Hepatic stellate cell (primary cell): ENCODE data around the gene MAGI2.

Source experiments
- DNase-seq: peaks from one replicate; pipeline ENCODE4 v3.0.0; 2011; ENCODE audit warnings: low spot score

The MAGI2 gene

GRCh38 chr7:78223598-78223997, 1229.9 kb downstream of the MAGI2 start:
- no peak for DNase-seq

GRCh38 chr7:78222001-78222751, 1231.3 kb downstream of the MAGI2 start:
- peak; percentile 24 for DNase-seq

- no peak for DNase-seq
Measured at GRCh38 chr7:78220754-78221153, 1232.7 kb downstream of the MAGI2 start.

DNA sequence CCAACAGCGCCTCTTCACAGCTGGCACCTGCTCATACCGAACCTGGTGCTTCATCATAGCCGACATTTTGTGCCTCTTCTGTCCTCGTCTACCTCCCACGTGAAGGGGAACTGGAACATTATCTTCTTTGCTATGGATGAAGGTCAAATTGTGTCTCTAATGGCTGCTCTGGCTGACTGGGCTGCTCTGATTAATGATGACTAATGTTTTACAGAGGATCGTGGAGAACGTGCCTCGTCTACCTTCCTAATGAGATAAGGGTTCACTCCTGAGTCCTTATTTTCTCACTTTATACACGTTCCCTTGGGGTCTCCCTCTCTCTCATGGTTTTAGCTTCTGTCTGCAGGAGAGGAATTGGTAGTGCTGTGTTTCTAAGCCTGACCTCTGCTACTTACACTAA, 1234.6 kb downstream of the MAGI2 start:
- no peak for DNase-seq

- no peak for DNase-seq
Measured at GRCh38 chr7:78218051-78218450, 1235.4 kb downstream of the MAGI2 start.

DNA sequence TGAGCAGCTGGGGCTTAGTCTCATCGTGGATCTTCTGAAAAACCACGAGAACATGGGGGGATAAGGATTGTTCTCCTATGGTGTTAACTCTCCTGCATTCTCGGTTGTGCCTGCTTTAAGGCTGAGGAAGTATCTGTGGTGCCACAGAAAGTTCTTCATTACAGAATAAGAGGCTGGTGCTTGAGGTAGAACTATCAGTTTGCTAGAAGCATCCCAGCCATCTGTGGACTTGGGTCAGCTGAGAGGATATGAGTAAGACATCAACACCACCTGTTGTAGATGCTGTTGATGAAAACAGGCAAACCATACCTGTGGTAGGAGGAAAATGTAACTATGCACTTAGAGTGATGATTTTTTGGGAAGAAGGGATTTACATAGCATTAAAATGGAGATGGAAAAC, 1238.3 kb downstream of the MAGI2 start:
- no peak for DNase-seq

GRCh38 chr7:78213402-78213801, 1240.1 kb downstream of the MAGI2 start:
- DNase-seq, result no peak

DNA sequence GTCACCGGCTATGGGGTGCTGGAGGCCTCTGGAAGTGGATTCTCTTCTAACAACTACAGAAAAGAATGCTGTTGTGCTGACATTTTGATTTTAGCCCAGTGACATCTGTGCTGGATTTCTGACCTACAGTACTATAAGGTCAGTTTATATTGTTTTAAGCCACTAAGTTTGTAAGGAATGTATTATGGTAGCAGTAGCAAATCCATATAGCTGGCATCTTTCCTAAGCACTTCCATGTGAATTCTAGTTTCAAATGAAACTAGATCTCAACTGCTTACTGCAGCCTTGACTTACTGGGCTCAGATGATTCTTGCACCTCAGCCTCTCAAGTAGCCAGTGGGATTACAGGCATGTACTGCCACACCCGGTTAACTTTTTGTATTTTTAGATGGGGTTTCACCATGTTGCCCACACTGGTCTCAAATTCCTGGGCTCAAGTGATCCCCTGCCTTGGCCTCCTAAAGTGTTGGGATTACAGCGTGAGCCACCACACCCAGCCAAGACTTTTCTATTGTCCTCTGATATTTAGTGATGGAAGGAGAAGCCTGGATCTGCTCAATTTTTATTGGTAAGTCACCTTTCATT, 1240.9 kb downstream of the MAGI2 start:
- no peak for DNase-seq

- no peak for DNase-seq
Measured at GRCh38 chr7:78207269-78207668, 1246.2 kb downstream of the MAGI2 start.

GRCh38 chr7:78206769-78207168, 1246.7 kb downstream of the MAGI2 start:
- DNase-seq, result no peak

DNA sequence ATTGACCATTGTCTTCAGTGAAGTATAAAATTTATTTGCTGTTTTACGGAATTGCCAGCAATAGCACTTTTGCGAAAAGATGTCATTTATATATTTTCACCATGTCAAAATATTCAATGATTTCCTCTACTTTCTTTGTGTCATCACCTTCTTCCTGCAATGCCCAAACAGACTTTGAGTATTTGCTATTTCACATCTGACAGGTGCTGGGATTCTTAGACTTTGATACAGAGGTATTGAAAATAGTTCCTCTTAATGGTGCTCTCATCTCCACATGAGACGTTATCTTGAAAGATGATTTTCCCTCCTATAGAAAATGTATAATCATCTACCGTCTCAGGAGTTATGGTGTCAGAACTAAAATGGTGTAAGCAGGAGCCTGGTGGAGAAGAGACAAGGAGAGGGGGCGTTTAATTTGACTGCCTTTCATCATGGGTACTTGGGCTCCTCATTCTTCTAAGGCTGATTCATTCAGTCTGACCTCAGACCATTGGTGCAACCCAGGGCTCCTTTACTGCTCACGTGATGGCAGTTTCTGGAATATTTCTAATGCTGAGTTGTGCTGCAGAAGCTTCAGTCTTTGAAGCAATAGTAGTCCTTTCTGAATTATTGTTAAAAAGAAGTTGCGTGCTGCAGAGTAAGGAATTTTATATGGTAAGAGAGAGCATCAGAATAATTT, 1250.3 kb downstream of the MAGI2 start:
- no peak for DNase-seq

- peak; percentile 15 for DNase-seq
Measured at GRCh38 chr7:78198756-78199155, 1254.7 kb downstream of the MAGI2 start.

GRCh38 chr7:78197447-78197846, 1256.0 kb downstream of the MAGI2 start:
- DNase-seq, result peak; percentile 47

GRCh38 chr7:78195281-78195680, 1258.2 kb downstream of the MAGI2 start:
- no peak for DNase-seq

- no peak for DNase-seq
Measured at GRCh38 chr7:78194611-78195010, 1258.9 kb downstream of the MAGI2 start.

DNA sequence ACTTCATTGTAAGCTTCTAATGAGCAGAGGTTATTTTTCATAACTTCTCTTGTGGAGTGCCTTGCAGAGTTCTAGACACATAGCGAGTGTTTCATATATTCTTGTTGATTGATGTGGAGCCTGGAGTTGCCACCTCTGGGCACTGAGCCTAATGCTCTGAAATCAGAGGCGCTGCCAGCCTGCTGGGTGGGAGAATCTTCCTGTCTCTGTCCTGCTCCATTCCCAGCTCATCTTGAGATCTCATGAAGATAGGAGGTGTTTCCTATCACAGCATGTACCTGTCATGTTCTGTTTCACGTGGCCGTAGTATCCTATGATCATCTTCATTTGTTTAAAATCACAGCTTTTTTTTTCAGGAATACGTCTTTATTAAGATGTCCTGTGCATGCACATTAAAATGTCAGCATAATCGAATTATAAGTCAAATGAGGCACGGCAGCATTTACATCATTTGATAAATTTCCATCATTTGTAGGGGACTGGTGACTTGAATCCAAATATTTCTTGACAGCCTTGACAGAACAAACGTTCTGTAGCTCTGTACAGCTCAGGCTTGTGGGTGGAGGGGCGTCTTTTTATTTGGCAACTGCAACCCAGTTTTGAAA, 1261.9 kb downstream of the MAGI2 start:
- DNase-seq, result no peak

DNA sequence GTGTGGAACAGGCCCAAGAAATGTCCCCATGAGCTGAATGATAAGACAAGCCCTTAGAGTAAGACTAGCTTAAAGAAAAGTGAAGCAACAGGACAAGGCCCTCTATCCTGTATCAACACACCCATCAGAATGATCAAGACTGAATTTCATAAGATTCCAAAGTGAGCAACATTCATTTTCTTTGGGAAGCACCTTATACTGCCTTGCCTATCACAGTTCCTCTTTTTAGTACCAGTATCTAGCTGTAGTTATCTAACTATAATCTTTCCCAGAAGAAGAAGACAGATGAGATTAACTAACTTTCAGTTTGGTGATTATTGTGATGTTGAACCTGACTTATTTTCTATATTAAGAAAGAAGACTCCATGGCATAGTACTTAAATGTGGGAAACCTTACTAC, 1263.7 kb downstream of the MAGI2 start:
- DNase-seq, result no peak

DNA sequence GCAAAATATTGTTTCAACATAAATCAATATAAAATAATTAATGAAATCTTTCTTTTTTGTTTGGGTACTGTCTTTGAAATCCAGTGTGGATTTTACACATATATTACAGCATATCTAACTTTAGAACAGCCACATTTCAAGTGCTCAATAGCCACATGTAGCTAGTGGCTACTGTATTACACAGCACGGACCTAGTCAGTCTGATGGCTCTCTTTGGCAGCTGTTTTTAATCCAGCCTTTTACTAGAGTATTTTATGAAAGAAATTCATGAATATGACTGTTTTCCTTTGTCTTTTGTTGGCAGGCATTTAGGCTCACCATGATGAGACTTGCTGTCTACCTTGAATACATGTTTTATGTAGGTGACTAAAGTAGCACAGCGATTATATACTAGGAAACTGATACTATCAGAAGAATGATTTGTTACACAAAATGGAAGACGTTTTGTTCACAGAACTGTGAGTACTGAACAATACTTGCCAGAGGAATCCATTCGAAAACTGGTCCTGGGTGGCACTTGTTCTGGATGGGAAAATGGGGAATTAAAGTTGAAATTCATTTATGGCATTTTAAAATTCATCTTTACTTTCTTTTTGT, 1268.2 kb downstream of the MAGI2 start:
- DNase-seq, result no peak

DNA sequence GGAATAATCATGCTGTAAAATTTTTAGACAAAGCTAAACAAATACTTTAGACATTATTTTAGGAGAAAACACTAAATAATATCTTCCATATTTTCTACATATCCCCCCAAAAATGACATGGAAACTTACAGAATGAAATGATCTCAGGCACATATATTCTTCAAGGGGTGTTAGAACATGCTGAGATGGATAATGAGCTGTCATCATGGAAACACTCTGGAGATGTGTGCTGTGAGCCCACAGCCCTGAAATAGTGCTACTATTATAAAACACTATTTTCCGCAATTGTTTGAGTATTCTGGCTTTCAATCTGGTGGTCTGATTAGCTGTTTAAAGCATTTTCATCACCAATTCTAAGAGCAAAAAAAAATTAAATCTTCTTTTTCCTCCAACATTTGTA, 1269.2 kb downstream of the MAGI2 start:
- DNase-seq, result no peak

- no peak for DNase-seq
Measured at GRCh38 chr7:78179827-78180477, 1273.5 kb downstream of the MAGI2 start.

GRCh38 chr7:78179211-78179610, 1274.3 kb downstream of the MAGI2 start:
- no peak for DNase-seq

DNA sequence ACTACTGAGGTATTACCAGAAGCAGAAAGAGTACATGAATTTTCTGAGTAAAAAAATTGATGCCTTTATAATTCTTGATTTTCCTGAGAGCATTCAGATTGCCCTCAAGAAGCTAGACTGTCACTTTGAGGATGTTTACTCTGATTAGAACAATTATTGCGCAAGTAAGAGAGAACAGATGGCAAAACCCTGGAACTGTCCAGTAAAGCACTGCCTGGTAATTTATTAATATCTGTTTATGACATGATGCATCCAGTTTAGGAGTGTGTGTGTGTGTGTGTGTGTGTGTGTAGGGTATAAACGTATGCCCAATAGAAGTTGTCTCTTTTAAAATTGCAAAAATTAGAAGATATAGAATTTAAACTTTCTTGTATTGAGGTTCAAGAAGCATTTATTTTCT, 1275.1 kb downstream of the MAGI2 start:
- DNase-seq, result no peak
